H9 (cell line): ENCODE data around the gene STK32B. TPM values are rescaled to one million over a fixed set of nuclear protein-coding genes. Genes with fewer than 3 reads are reported as not detected.

Experiments used
- DNase-seq: peaks from one replicate; pipeline ENCODE4 v3.0.0-alpha.2; 2017
- H2AFZ ChIP-seq: one replicate; pipeline ENCODE4 v1.6.1; 2013; ENCODE audit warnings: mild to moderate bottlenecking, low read length, control low read depth, moderate library complexity
- H2AK5ac ChIP-seq: 2 replicates; pipeline ENCODE4 v1.6.1; 2013; ENCODE audit warnings: low read length, control low read depth, mixed read lengths; ENCODE audit not compliant: insufficient read length
- H2BK120ac ChIP-seq: one replicate; pipeline ENCODE4 v1.6.1; 2013; ENCODE audit warnings: low read depth, mild to moderate bottlenecking, low read length, control low read depth, inconsistent platforms; ENCODE audit not compliant: poor library complexity, severe bottlenecking
- H2BK12ac ChIP-seq: 2 replicates; pipeline ENCODE4 v1.6.1; 2013; ENCODE audit warnings: low read length, control low read depth, mixed read lengths, low read depth; ENCODE audit not compliant: insufficient read length
- H2BK15ac ChIP-seq: 2 replicates; pipeline ENCODE4 v1.6.1; 2013; ENCODE audit warnings: low read depth, low read length, control low read depth
- H2BK20ac ChIP-seq: one replicate; pipeline ENCODE4 v1.6.1; 2013; ENCODE audit warnings: low read depth, mild to moderate bottlenecking, low read length, control low read depth, inconsistent platforms; ENCODE audit not compliant: poor library complexity, severe bottlenecking
- H2BK5ac ChIP-seq: 2 replicates; pipeline ENCODE4 v1.6.1; 2013; ENCODE audit warnings: low read length, control low read depth, mixed read lengths; ENCODE audit not compliant: insufficient read length
- H3K14ac ChIP-seq: 2 replicates; pipeline ENCODE4 v1.6.1; 2013; ENCODE audit warnings: low read length, control low read depth; ENCODE audit not compliant: insufficient read depth
- H3K18ac ChIP-seq: 2 replicates; pipeline ENCODE4 v1.6.1; 2013; ENCODE audit warnings: low read depth, mild to moderate bottlenecking, mixed read lengths, low read length, control low read depth; ENCODE audit not compliant: insufficient read length
- H3K23ac ChIP-seq: 2 replicates; pipeline ENCODE4 v1.6.1; 2013; ENCODE audit warnings: low read length, control low read depth, mixed read lengths, low read depth; ENCODE audit not compliant: insufficient read length
- H3K23me2 ChIP-seq: 2 replicates; pipeline ENCODE4 v1.6.1; 2013; ENCODE audit warnings: low read depth, mild to moderate bottlenecking, mixed read lengths, low read length, control low read depth; ENCODE audit not compliant: insufficient read length, poor library complexity, severe bottlenecking
- H3K27ac ChIP-seq: 2 replicates; pipeline ENCODE4 v1.5.1; 2013; ENCODE audit warnings: low read length, control low read depth, mixed read lengths, low read depth; ENCODE audit not compliant: insufficient read length
- H3K27me3 ChIP-seq: 2 replicates; pipeline ENCODE4 v1.6.1; 2013; ENCODE audit warnings: low read length, control low read depth, inconsistent platforms; ENCODE audit not compliant: insufficient read depth
- H3K4ac ChIP-seq: 2 replicates; pipeline ENCODE4 v1.6.1; 2013; ENCODE audit warnings: low read depth, mild to moderate bottlenecking, control low read depth, inconsistent platforms, low read length, moderate library complexity
- H3K4me1 ChIP-seq: 2 replicates; pipeline ENCODE4 v1.6.1; 2013; ENCODE audit warnings: low read length, control low read depth, inconsistent platforms; ENCODE audit not compliant: insufficient read depth
- H3K4me2 ChIP-seq: 2 replicates; pipeline ENCODE4 v1.6.1; 2013; ENCODE audit warnings: low read length, control low read depth, mixed read lengths; ENCODE audit not compliant: insufficient read length, insufficient read depth
- H3K56ac ChIP-seq: 2 replicates; pipeline ENCODE4 v1.6.1; 2013; ENCODE audit warnings: low read depth, mild to moderate bottlenecking, mixed read lengths, low read length, control low read depth; ENCODE audit not compliant: insufficient read length
- H3K79me1 ChIP-seq: 2 replicates; pipeline ENCODE4 v1.6.1; 2013; ENCODE audit warnings: low read depth, mild to moderate bottlenecking, moderate library complexity, low read length, control low read depth, inconsistent platforms; ENCODE audit not compliant: insufficient read depth, poor library complexity, severe bottlenecking
- H3K79me2 ChIP-seq: 2 replicates; pipeline ENCODE4 v1.6.1; 2013; ENCODE audit warnings: low read length, control low read depth, inconsistent platforms; ENCODE audit not compliant: insufficient read depth
- H3K9ac ChIP-seq: 2 replicates; pipeline ENCODE4 v1.6.1; 2013; ENCODE audit warnings: low read length, control low read depth, mixed read lengths; ENCODE audit not compliant: insufficient read length; ENCODE audit errors: extremely low read depth
- H3K9me3 ChIP-seq: one replicate; pipeline ENCODE4 v1.6.1; 2013; ENCODE audit warnings: low read depth, low read length, inconsistent platforms; ENCODE audit not compliant: control insufficient read depth
- H3T11ph ChIP-seq: one replicate; pipeline ENCODE4 v1.6.1; 2013; ENCODE audit warnings: mild to moderate bottlenecking, low read length, control low read depth, inconsistent platforms
- H4K20me1 ChIP-seq: one replicate; pipeline ENCODE4 v1.6.1; 2013; ENCODE audit not compliant: control insufficient read depth, insufficient read length, insufficient read depth
- H4K5ac ChIP-seq: 2 replicates; pipeline ENCODE4 v1.6.1; 2013; ENCODE audit warnings: low read depth, mild to moderate bottlenecking, mixed read lengths, low read length, control low read depth; ENCODE audit not compliant: insufficient read length
- H4K8ac ChIP-seq: replicated peaks from 2 replicates; pipeline ENCODE4 v1.6.1; 2013; ENCODE audit warnings: low read length, control low read depth, mixed read lengths, low read depth; ENCODE audit not compliant: insufficient read length
- H4K91ac ChIP-seq: 2 replicates; pipeline ENCODE4 v1.6.1; 2013; ENCODE audit warnings: low read depth, mild to moderate bottlenecking, moderate library complexity, mixed read lengths, low read length, control low read depth; ENCODE audit not compliant: insufficient read length
- H3K27ac Mint-ChIP-seq, 3 experiments: 2 replicates in 2 of 3; 3 replicates in 1 of 3; pipeline ENCODE4 v1.8.0; 2020 to 2021; ENCODE audit warnings: mixed read lengths in 3 of 3, mild to moderate bottlenecking in 1 of 3, moderate library complexity in 1 of 3
- H3K27me3 Mint-ChIP-seq: 2 replicates; pipeline ENCODE4 v1.8.0; 2021; ENCODE audit warnings: low read depth, mild to moderate bottlenecking, moderate library complexity, mixed read lengths
- H3K36me3 Mint-ChIP-seq, 3 experiments: 2 replicates in 2 of 3; 3 replicates in 1 of 3; pipeline ENCODE4 v1.8.0; 2020 to 2021; ENCODE audit warnings: low read depth in 3 of 3, mixed read lengths in 3 of 3; ENCODE audit not compliant: insufficient read depth in 1 of 3
- H3K4me1 Mint-ChIP-seq, 2 experiments: 2 replicates each; pipeline ENCODE4 v1.8.0; 2020; ENCODE audit warnings: mixed read lengths in 2 of 2
- H3K4me3 Mint-ChIP-seq, 2 experiments: 2 replicates in 1 of 2; 3 replicates in 1 of 2; pipeline ENCODE4 v1.8.0; 2020 to 2021; ENCODE audit warnings: mild to moderate bottlenecking in 2 of 2, mixed read lengths in 2 of 2, moderate library complexity in 1 of 2
- H3K9me3 Mint-ChIP-seq, 2 experiments: 2 replicates in 1 of 2; 3 replicates in 1 of 2; pipeline ENCODE4 v1.8.0; 2020; ENCODE audit warnings: mild to moderate bottlenecking in 2 of 2, mixed read lengths in 2 of 2, moderate library complexity in 1 of 2
- WGBS: extraction: QIAGEN DNeasy Blood & Tissue Kit; methylation state at CpG from one replicate; pipeline ENCODE4 v1.1.7; 2013; ENCODE audit warnings: missing lambda C conversion rate, low lambda C conversion rate, mixed read lengths; ENCODE audit not compliant: insufficient read length; ENCODE audit errors: extremely low coverage; 5-methylcytosine and 5-hydroxymethylcytosine counted together
- total RNA-seq: library from RNA; stranded (reverse); gene quantifications from 2 replicates; pipeline ENCODE4 v1.2.1, GENCODE V29; 2021
- TF ChIP-seq, protein P1 (sequence below): fragments of 200-600 bp; sonication (generic); conservative IDR thresholded peaks from 3 replicates; pipeline ENCODE4 v1.8.0; 2021; ENCODE audit warnings: antibody characterized with exemption, mild to moderate bottlenecking

The STK32B gene
- total RNA-seq, 1 experiment from 2014 or later = 1.0 TPM

- no peak overlapping the region for H3K4me2 ChIP-seq
- no peaks in the 10 kb centered on the region for H3K36me3 Mint-ChIP-seq
- no peak overlapping the region for H3K56ac ChIP-seq
- no peaks in the 10 kb centered on the region for H4K20me1 ChIP-seq
- no CpG with 5 or more reads among the region's 10 CpGs for whole genome bisulfite sequencing
- H3K4ac ChIP-seq = no peak overlapping the region
- H3K4me1 ChIP-seq = no peaks in the 10 kb centered on the region
- H3K4me1 Mint-ChIP-seq = peaks cover 5 to 9% of the 10 kb centered on the region in 2 experiments; a peak in 3 of 4 replicates
- no peaks in the 10 kb centered on the region for H3K79me2 ChIP-seq
- H2BK15ac ChIP-seq = no peak overlapping the region
- no peak overlapping the region for H3K14ac ChIP-seq
- no peaks in the 10 kb centered on the region for H3K9me3 Mint-ChIP-seq
- H2AK5ac ChIP-seq = no peak overlapping the region
- no peak overlapping the region for H2BK5ac ChIP-seq
- no peak overlapping the region for H3T11ph ChIP-seq
- H3K23me2 ChIP-seq = no peaks in the 10 kb centered on the region
- no peak overlapping the region for H2BK120ac ChIP-seq
- DNase-seq = no peak
- H3K9ac ChIP-seq = no peak overlapping the region
- H3K27ac ChIP-seq = no peak overlapping the region
- no peak overlapping the region for H2BK20ac ChIP-seq
- no peak overlapping the region for H4K5ac ChIP-seq
- peaks cover 20% of the 10 kb centered on the region for H3K27me3 Mint-ChIP-seq
- no peak overlapping the region for H4K91ac ChIP-seq
- no peak overlapping the region for H4K8ac ChIP-seq
- H3K27ac Mint-ChIP-seq = no peak overlapping the region
- H3K79me1 ChIP-seq = no peaks in the 10 kb centered on the region
- no peaks in the 10 kb centered on the region for H3K9me3 ChIP-seq
- H3K4me3 Mint-ChIP-seq = no peak overlapping the region
- no peak overlapping the region for H3K18ac ChIP-seq
- no peak overlapping the region for H3K23ac ChIP-seq
- no peak overlapping the region for H2BK12ac ChIP-seq
- H2AFZ ChIP-seq = no peak overlapping the region
- H3K27me3 ChIP-seq = no peaks in the 10 kb centered on the region
- TF ChIP-seq, protein P1, sequence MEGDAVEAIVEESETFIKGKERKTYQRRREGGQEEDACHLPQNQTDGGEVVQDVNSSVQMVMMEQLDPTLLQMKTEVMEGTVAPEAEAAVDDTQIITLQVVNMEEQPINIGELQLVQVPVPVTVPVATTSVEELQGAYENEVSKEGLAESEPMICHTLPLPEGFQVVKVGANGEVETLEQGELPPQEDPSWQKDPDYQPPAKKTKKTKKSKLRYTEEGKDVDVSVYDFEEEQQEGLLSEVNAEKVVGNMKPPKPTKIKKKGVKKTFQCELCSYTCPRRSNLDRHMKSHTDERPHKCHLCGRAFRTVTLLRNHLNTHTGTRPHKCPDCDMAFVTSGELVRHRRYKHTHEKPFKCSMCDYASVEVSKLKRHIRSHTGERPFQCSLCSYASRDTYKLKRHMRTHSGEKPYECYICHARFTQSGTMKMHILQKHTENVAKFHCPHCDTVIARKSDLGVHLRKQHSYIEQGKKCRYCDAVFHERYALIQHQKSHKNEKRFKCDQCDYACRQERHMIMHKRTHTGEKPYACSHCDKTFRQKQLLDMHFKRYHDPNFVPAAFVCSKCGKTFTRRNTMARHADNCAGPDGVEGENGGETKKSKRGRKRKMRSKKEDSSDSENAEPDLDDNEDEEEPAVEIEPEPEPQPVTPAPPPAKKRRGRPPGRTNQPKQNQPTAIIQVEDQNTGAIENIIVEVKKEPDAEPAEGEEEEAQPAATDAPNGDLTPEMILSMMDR = no peak
These were observed 17.9 kb upstream of the STK32B start for GRCh38 chr4:5033281-5033841.
